Activated CD4-positive, CD25-positive, alpha-beta regulatory T cell (primary cell): ENCODE results near the gene ANXA6.
A peak's percentile ranks its signal among the peaks of the same experiment; 100 is the strongest.
"Not testable (repeated sequence)": the region's sequence is repeated elsewhere in the genome, so short reads cannot be mapped to it uniquely, and the experiment has no call there.

Source experiments
- DNase-seq, 4 experiments: peaks; one replicate each; lab custom pipeline; 2025; lab: John Stamatoyannopoulos, UW

Gene ANXA6

DNA sequence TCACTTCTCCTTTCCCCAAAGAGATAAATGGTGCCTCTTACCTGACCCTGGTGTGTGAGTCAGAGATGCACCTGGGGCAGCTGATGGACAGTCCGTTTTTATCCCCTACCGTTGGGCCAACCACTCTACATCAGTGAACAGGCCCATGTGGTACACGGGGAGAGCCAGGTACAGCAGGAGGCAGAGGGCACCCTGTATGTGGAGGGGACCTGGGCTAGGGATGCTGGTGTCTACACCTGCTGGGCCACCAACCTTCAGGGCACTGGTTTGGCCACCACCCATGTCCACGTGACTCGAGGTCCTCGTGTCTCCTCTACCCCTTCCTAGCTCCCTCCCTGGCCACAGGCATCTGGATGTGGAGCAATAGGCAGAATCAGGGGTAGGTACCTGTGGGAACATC is 22.7 kb upstream of the ANXA6 start:
- DNase-seq = no peak

DNA sequence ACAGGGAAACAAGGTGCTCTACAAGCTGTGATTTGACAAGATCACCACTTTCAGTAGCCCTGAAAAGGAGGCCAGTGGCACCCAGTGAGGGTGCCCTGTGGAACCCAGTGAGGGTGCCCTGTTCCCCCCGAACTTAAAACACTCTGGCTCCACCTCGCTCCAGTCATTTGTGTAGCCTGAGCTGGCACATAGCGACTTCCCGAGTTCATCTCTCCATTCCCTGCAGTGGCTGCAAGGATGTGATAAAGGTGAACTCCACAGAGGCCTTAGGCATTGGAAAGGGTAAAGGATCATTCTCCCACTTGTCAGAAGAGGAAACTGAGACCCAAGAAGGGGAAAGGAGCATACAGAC is 21.9 kb upstream of the ANXA6 start:
- DNase-seq = no peak

DNA sequence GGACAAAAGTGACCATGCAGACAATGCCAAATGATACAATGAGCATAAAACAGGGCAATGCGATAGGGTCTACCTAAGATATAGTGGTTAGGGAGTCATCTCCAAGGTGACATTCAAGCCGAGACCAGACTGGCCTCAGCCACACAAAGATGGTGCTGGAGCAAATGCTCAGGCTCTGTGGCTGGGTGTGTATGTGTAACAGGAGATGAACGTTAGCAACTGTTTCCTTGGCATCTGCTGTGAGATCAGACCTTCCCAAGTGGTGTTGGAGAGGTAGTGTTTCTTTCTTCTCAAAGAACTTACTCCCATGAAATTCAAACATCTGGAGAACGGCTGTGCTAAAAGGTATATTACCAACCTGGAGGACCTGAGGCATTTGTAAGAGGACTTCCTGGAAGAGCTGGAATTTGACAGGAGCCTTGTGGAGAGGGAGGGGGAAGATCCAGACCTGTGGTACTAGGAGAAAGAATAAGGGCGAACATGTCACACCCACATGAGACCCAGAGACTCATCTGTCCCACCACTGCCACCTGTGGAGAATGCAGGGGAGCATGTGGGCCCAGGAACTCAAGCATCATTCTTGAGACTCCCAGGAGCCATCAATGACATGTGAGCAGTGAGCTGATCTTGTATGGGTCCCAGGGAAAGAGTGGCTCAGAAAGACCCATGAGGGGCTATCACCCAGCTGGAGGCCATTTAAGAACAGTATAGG is 21.4 kb upstream of the ANXA6 start:
- no peak for DNase-seq

DNA sequence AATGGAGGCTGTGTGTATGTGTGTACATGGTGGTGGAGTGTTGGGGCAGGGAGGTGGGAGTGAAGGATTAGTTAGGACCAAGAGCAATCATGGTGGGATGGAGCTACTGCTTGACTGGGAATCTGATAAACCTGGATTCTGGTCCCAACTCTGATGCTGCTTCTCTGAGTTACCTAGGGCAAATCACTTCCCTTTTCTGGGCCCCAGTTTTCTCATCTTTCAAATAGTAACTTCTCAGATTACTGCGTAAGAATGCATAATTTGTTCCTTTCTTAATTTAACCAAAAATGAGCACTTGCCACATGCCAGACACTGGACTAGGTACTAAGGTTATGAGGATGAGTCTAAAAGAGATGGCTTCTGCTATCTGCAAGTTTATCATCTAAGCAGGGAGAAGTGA is 20.8 kb upstream of the ANXA6 start:
- DNase-seq = no peak

DNA sequence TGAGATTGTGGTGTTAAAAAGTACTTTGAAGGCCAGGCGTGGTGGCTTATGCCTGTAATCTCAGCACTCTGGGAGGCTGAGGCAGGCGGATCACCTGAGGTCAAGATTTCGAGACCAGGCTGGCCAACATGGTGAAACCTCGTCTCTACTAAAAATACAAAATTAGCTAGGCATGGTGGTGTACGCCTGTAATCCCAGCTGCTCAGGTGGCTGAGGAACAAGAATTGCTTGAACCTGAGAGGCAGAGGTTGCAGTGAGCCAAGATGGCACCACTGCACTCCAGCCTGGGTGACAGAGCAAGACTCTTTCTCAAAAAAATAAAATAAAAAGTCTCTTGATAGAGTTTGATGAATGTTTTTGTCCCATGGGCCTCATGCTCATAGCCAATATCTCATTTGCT is 18.7 kb upstream of the ANXA6 start:
- DNase-seq = not testable (repeated sequence)

DNA sequence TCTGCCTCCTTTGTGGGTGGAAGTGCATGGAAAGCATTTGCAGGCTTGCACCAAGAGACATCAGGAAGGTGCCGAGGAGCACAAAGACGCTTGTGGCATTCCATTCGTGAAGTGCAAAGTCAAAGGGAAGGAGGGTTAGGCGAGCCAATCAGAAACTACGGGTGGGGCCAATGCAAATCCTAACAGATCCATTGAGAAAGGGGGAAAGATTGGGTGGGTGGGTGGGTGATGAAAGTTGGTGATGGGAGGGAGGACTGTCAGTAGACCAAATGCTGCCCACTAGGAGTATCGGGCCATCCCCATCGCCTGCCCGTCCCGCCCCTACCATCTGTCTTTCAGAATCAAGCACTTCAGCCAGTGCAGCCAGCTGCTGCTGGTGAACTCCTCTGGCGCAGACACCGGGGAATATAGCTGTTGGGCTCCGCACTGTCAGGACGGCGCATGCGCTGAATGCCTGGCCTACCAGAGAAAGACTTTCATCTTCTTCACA is 17.1 kb upstream of the ANXA6 start:
- DNase-seq = no peak

DNA sequence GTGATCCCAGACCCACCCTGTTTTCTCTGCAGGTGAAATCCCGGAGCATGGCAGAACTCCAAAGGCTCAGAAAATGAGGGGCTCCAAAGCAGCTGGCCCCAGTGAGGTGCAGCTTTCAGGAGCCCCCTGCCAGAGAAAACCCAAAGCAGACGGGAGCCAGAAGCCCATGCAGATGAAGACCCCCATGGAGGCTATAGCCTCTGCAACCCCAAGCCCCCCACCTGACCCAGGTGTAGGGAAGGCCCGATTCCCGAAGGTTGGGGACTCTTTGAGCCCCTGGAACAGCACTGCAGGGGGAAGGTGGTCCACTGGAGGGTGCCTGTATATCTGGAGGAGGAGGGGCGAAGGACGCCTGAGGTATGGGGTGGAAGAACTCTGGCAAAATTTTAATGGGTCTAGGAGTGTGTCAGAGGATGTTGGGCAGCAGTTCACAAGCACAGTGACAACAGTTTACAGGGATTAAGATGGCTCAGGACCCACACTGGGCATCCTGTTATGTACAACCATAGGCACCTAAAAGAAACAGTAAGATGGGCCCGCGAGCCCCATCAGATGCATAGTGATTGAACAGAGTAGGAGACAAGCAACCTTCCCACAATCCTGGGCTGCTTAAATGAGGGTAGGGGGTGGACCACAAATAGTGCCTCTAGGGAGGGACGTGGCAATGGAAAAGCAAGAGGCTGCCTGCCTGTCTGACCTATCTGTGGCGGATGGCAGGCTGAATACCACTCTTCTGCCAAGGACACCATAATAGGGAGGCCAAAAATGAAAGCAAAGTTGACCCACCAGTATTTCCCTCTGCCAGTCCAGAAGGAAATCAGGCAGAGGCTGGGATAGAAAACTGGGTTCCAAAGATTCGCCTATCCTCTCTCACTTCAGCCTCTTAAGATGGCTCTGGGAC is 16.4 kb upstream of the ANXA6 start:
- no peak for DNase-seq

DNA sequence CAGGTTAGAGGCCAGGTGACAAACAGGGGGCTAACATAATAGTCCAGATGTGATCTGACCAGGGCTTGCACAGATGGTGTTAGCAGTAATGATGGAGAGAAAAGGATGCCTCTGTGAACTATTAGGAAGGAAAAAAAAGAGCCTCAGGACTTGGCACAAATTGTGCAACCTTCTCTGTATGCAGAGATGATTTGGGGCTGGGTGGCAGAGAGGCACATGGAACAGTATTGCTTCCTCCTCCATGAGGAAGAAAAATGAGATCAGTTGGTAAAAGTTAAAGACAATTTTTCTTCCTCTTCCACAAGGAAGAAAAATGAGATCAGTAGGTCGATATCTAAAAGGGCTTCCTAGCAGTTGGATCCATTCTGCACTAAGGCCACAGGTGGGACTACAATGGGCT is 13.9 kb upstream of the ANXA6 start:
- DNase-seq = no peak

DNA sequence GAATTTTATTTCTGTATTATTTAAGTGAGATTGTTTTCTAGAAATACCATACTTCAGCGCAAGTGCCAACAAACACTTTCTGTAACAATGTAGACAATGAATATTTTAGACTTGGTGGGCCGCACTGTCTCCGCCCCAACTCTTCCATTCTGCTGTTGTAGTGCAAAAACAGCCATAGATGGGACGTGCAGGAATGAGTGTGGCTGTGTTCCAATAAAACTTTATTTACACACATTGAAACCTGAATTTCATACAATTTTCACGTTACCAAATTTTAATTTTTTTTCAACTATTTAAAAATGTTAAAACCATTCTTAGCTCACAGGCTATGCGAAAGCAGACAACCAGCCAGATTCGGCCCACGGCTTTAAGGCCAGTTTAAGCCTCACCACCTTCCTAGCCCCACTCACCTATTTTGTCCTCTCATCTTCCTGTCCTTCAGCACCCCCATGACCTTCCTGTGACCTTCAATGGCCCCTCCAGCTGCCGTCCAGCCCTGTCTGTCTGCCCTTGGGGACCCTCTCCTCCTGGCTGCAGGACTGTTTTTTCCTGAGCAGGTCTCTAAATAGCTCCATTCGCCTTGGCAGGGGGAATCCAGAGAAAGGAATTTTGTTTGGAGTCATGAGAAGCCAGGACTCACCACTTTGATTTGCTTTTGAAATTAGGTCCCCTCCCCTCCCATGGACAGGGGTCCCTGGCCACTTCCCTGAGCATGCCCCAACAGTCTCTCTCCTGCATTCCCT is 11.2 kb upstream of the ANXA6 start:
- no peak for DNase-seq

DNA sequence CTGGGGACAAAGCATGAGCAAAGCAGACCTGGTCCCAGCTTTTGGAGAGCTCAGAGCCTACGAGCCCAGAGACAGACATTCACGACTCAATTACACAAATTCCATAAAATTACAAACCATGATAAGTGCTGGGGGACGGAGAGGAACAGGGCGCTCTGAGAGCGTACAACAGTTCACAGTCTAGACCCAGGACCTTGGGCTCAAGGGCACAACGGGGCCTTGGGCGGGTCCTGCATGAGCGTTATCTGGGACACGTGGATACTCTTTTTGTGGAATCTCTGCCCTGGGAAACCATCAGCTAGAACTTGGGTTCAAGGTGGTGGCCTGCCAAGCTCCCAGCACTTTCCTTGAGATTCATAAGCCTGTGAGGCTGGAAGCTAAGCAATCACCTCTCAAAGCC is 9.4 kb upstream of the ANXA6 start:
- no peak for DNase-seq

DNA sequence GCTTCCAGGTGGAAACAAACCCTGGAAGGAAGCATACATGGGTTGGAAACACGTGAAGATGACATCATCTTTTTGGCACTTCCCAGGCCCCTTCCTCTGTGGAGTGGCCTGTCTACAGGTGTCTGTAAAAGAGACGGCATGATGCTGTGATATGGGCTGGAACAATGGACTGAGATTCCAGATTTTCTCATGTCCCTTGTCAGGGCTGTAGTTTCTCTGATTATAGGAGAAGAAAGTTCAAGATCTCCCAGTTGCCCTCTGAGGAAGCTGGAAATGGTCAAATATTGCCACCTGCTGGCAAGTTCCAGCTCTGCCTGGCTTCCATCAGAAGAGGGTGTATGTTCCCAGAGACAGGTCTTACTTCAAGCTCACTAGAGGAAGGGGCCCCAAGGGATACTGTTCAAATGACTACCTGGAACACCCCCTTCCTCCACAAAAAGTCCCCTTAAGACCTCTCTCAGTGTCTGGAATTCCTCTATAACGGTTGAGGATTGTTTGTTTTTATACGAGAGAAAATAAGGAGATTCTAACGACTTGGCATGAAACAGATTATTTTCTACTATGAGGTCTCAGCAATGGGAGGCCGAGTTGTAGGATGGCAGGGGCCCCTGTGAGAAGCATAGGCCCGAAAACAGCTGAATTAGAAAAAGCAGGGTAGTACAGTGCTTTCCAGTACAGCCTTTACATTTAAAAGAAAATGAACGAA is 7.3 kb upstream of the ANXA6 start:
- DNase-seq = peak; percentile 49 to 61 (median 58)

DNA sequence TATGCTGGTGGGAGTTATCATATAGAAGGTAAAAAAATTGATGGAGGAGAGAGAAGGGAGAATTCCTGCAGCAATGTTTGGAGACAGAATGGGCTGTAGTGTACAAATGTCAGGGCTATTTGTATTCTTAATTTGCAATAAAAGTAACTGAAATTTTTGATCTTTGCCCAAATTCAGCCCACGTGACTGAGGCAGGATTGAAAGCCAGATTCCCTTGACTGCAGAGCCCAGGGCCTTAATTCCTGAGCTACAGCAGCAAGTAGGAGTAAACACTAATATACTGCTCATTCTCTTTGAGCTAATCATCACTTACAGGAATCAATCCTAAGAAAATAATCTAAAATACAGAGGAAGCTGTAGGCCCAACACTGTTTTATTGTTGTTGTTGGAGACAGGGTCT is 5.2 kb upstream of the ANXA6 start:
- no peak for DNase-seq

DNA sequence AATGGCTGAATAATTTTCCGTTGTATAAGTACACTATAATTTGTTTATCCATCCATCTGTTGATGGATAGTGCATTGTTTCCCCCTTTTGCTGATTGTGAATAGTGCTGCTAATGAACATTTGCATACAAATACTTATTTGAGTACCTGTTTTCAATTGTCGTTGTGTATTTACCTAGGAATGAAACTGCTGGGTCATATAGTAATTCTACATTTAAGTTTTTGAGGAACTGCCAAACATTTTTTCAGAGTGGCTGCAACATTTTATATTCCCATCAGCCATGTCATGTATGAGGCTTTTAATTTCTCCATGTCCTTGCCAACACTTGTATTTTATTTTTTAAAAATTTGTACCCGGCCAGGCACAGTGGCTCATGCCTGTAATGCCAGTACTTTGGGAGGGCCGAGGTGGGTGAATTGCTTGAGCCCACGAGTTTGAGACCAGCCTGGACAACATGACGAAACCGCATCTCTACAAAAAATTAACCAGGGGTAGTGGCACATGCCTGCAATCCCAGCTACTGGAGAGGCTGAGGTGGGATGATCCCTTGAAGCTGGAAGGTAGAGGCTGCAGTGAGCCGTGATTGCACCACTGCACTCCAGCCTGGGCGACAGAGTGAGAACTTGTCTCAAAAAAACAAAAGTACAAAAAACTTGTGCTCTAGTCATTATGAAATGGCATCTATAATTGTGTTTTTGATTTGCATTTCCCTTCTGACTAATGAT is 2.2 kb upstream of the ANXA6 start:
- no peak for DNase-seq

DNA sequence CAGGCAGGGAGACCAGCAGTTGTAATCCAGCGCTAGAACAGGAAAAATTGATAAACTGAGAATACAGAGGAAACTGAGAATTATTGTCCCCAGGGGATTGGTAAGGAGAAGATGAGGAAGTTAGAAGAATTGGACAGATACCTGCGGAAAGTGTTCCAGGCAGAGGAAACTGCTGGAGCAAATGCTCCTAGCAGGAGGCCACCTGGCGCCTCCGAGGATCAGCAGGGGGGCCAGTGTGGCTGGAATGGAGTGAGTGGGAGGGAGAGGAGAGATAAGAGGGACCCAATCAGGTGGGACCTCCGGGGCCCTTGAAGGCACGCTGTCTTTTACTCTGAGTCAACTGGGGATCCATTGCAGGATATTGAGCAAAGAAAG is 695 bp upstream of the ANXA6 start:
- no peak for DNase-seq

DNA sequence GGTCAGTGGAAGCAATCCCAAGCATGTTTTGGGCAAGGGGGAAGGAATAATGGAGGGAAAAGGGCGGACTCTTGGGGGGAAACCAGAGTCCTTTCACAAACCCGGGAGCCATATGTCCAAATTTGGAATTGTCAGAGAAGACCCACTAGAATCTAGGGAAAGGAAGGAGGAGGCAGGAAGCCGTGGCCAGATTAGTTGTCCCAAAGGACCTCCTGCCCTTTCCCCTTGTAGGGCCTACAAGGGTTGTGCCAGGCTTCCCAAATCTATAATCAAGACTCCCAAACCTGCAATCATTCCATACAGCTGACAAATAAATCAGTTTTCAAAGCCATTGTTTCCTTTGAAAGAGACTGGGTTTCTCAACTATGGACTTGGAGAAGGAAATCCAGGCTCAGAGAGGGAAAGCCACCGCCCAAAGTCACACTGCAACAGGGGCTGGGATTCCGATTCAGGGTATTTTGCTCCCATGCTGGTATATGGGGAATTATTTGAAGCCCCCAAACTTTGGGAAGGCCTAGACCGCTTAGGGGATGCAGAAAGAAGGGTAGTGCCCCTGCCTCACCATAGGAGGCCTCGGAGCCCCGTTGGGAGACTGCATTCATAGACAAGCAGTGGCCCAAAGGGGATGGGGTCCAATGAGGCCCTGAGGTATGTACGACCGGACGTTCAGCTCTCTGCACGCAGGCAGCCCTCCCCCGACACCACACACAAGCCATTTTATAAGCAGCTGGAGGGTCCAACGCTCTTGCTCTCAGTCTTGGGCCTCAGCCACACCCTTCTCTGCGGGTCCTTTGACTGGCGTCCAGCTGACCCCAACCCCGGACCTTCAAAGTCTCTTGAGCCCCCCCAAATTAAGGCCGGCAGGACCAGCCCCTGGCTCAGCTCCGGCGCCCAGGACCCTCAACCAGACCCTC is 815 bp downstream of the ANXA6 start:
- DNase-seq = no peak

DNA sequence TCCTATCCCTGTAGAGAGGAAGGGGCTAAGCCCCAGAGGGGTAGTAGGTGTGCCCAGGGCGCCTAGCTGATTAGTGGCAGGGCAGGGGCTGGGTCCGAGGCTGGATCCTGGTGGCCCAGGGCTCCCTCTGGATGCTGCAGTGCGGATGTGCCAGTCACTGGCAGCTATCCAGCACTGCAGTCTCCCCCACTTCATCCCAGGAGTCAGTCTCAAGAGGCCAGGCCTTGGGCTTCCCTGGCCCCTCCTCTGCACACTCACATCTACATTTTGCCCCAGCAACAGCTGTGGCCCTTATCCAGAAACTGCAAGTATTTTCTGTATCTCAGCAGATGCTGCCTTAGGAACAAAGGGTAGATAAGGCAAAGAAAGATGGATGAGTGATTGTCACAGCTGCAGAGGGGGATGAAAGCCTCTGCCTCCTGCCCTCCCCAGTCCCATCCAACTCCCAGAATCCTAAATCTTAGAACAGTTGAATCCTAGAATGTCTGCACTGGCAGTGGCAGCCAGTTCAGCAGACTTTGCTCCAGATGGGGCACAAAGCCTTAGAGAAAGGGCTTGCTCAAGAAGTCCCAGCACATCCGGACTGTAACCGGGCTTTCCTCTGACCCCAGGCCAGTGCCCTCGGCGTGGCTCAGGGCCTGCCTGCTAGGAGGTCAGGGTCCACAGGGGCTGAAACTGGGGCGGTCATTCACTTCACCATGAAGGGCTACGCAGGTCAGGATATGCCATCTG is 1.6 kb downstream of the ANXA6 start:
- no peak for DNase-seq

DNA sequence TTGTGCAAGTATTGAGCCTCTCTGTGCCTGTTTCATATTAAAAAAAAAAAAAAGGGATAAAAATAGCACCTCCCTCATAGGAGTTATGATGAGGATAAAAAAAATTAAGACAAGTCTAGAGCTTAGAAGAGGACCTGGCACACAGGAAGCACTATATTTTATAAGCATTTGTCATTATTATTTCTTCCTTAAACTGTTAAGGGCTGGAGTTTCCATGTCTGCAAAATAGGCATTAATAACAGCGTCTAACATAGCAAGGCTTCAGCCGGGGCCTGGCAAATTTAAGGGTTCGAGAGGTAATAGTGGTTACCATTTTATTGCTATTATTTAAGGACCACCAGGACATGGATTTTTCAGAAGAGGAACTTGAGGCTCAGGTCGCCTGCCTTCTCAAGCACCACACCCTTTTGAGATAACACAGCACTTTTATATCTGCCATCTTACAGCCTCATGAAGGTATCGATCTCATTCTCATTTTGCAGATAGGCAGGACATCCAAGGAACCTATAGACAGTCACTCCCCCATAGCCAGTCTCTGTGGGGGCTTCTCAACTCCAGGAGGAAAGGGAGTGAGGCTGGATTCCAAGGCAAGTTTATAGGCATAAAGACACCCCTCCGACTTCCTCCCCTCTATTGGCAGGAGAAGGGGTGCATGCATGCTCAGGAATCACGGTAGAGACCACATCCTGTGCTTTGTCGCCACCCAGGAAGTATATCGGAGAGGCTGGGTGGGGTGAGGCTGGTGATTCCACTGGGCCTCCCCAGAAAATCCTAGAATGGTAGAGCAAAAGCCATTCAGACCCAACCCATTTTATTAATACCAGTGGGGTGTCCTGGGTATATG is 2.4 kb downstream of the ANXA6 start:
- peak in 2 of 4 experiments; percentile 27 to 40 for DNase-seq

DNA sequence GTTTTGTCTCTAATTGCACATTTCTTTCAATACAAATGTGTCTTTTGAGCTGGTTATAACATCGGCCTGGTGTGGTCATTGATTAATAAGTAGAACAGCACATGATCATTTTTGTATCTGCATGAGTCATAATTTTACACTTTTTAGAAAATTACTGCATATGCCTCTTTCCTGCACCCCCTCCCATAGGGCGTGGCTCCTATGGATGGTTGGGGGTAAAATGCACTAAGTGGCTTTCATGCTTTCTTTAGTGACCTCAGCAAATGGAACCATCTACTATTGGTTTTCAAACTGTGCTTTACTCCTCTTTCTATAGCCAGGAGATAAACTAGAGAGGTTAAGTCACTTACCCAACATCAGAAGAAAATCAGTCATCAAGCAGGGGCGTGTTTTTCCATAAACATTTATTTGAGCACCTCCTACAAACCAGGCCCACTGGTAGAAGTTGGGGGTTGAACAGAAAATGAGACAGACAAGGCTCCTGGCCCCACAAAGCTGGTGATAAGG is 3.8 kb downstream of the ANXA6 start:
- DNase-seq = no peak
